ENCODE data around the gene ALG5.

Gene ALG5

GRCh38 chr13:36913463-36913862, 85.7 kb downstream of the ALG5 start:
- DNase-seq, result no peak

GRCh38 chr13:36912973-36913372, 86.2 kb downstream of the ALG5 start:
- no peak for DNase-seq

GRCh38 chr13:36912369-36912768, 86.8 kb downstream of the ALG5 start:
- no peak for DNase-seq

- no peak for DNase-seq
Observed at GRCh38 chr13:36910545-36910944, 88.6 kb downstream of the ALG5 start.

GRCh38 chr13:36907821-36908220, 91.3 kb downstream of the ALG5 start:
- DNase-seq, result no peak

- no peak for DNase-seq
Observed at GRCh38 chr13:36907266-36907665, 91.9 kb downstream of the ALG5 start.

- DNase-seq, result no peak
Observed at GRCh38 chr13:36905944-36906343, 93.2 kb downstream of the ALG5 start.

GRCh38 chr13:36903925-36904595, 95.1 kb downstream of the ALG5 start:
- DNase-seq, result no peak
